GM19023 (cell line): Measurements from ENCODE around the gene SRL.
"Not testable (repeated sequence)": the region's sequence is repeated elsewhere in the genome, so short reads cannot be mapped to it uniquely, and the experiment has no call there.

ENCODE experiments used
- ATAC-seq: cut with Tn5 transposase; IDR thresholded peaks from one replicate; pipeline ENCODE4 v1.9.1; 2021; ENCODE audit warnings: mild to moderate bottlenecking, moderate library complexity; ENCODE audit not compliant: unreplicated experiment

The SRL gene

GRCh38 chr16:4261557-4262172, 19.8 kb upstream of the SRL start:
- no peak for ATAC-seq

DNA sequence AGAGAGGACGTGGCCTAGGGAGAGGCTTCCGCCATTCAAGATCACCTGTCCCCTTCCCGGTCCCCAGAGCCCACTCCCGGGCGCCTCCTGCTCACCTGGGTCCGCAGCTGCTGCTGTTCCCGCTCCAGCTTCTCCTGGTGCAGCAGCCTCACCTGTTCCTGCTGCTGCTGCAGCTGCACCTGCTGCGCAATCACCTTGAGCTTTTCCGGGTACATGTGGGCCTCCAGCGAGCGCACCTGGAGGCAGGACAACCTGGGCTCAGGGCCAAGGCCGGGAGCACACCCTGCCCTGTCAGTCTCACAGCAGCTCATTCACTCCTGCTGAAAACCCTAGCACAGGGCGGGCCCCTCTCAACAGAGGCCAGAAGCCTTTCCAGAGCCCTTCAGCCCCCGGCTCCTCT, 18.5 kb upstream of the SRL start:
- ATAC-seq: no peak

GRCh38 chr16:4257646-4258556, 16.0 kb upstream of the SRL start:
- ATAC-seq: no peak

GRCh38 chr16:4253394-4254150, 11.7 kb upstream of the SRL start:
- peak; percentile 95 for ATAC-seq

- not testable (repeated sequence) for ATAC-seq
These were observed 11.1 kb upstream of the SRL start for GRCh38 chr16:4253012-4253393.

DNA sequence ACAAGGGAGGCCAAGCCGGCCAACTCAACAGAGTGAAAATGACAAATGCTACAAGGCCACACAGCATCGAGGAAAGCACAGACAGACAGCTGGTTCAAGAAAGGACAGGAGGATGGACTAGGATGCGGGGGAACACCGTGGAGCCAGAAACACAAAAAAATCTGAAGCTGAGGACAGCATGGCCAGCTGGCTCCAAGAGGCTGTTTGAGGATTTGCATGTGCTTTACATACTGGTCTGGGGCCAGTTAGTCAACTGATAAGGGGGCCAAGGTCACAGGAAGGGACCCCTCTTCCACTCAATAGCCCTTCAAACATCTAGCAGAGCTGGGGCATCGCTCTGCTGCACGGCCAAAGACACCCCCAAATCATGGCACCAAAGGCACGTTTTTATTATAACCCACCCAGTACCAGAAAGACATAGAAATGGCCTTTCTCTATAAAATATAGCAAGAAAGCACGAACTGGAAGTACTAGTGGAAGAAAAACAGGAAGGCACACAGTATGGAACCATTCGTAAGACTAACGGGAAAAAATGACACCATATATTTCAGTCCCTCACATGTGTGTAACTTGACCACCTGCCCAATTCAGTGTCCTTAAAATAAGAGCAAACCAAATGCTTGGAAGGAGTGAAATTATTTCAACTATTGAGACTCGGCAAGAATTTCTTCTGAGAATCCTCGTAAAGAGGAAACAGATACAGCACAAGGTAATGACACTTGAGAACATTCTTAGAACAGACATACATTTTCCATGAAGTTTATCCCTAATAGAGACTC, 7.8 kb upstream of the SRL start:
- no peak for ATAC-seq

- ATAC-seq: no peak
These were observed 5.5 kb upstream of the SRL start for GRCh38 chr16:4247460-4247784.

- ATAC-seq: no peak
These were observed 5.0 kb upstream of the SRL start for GRCh38 chr16:4246777-4247459.

- ATAC-seq: no peak
These were observed 3.4 kb upstream of the SRL start for GRCh38 chr16:4245077-4245791.

GRCh38 chr16:4244254-4245076, 2.6 kb upstream of the SRL start:
- no peak for ATAC-seq

GRCh38 chr16:4241258-4241927, 487 bp downstream of the SRL start:
- ATAC-seq: no peak

- no peak for ATAC-seq
These were observed 1.3 kb downstream of the SRL start for GRCh38 chr16:4240624-4241023.

GRCh38 chr16:4239682-4240175, 2.2 kb downstream of the SRL start:
- ATAC-seq: no peak

GRCh38 chr16:4239020-4239419, 2.9 kb downstream of the SRL start:
- no peak for ATAC-seq

DNA sequence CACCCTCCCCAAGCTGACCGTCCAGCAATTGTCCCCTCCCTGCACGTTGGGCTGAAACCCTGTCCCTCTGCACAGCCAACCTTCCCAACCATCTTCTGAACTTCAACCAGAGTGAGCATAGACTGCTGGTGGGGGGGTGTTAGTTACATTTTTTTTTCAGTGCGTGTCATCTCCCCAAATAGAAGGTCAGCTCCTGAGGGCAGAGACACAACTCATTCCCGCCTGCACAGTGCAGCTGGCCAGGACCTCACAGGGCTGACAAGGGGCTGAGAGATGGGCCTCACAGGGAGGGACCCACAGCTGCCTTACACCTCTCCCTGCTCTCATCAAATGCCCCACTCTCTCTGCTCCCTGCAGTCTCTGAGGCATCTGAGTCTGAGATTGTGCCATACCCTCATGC, 8.4 kb downstream of the SRL start:
- no peak for ATAC-seq

- no peak for ATAC-seq
These were observed 9.1 kb downstream of the SRL start for GRCh38 chr16:4232541-4233386.

GRCh38 chr16:4231886-4232285, 10.0 kb downstream of the SRL start:
- ATAC-seq: no peak
